Measurements from ENCODE around the gene DMD.

Gene DMD

DNA sequence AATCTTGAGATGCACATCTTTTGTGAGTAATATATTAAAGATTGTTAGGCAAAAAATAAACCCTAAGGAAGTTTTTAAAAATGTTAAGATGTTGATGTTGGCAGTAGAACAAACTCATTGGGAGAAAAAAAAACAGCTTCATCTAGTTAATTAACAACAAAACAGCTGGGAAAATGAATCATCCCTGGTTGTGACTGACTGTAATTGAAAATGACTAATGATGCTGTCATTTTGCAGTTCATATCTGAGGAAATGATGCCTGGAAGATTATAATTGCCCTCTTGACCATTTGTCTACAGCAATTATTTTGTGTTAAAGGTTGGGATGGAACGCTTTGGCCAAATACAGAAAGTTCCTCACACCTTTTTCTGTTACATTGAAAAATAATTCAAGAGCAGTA is 1379.1 kb downstream of the DMD start:
- DNase-seq = no peak

DNA sequence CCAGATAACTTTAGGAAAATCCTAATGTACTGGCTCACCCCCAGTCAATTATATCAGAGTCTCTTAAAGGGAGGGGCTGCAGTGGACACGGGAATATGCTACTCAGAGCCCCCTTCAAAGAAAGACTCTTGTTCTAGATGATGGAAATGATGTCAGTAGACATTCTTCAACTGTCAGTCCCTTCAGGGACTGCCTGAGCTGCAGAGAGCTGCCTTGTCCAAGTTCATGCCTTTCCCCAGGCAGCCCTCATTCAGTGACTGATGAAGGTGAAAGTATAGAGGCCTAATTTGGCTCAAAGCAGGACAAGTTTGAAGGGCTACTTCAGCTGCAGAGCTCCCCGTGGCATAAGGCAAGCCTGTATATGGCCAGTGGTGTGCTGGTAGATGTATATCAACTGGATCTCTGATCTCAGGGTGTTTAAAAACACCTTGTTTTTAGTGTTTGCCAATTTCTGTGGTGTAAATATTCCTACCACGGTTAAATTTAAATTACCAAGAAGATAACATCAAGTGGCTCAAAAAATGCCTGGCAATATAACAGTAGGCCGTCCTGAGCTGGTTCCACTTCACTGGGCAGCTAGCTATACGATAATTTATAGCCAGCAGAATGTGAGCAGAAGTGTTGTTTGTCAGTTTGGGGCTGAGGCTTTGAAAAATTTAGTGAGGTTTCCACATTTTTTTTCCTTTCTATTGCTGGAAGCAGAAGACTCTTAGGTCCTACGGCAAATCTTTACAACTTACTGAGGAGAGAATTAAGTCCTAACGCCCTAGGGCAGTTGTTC is 1390.7 kb downstream of the DMD start:
- no peak for DNase-seq

DNA sequence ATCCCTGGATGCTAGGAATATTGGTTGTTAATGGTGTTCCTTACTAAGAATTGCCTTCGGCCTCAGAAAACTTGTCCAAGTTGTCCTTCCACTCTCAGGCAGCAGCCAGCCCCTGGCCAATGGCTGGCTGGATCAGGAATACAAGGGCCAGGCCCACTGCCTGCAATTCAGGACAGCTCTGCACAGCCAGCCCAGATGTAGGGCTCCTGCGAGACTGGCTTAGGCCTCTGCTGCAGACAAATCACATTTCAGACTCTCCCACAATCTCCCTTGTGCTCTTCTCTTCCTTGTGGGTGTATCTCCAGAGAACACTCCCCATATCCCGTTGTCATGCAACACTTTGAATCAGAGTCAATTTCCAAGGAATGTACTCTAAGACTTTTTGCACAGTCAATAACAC is 1391.9 kb downstream of the DMD start:
- DNase-seq = no peak

DNA sequence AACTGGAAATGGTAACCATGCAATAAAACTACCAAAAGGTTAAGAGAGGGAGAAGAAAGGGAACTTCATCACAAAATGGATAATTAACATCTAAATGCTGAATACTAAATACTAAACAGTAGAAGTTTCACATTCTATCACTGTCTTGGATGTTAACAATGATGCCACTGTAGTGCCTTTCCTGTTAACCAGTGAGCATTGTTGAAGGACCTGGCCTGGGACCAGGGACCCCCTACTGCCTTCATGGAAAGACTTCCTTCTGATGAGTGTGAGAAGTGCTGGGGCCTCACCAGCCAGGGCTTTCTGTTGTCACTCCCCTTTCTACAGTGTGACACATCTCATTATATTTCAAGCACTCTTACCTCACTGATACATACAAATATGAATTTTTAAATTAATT is 1400.2 kb downstream of the DMD start:
- DNase-seq = no peak

DNA sequence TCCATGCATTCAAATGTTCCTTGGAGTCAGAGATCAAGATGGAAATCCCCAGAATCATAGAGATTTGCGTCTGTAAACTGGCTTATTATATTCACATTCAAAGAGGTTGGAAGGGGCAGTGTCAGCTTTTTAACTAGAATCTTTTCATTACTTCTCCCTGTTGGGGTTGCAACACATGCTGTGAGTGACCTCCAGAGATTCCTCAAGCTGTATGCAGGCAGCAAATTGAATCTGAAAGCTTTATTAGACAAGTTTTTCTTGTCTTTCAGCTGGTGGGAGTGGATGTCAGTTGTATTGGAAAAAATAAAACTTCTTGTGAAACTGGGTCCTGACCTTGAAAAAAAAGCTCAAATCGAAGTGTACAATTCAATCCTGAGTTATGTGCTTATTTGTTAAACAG is 1403.0 kb downstream of the DMD start:
- no peak for DNase-seq

DNA sequence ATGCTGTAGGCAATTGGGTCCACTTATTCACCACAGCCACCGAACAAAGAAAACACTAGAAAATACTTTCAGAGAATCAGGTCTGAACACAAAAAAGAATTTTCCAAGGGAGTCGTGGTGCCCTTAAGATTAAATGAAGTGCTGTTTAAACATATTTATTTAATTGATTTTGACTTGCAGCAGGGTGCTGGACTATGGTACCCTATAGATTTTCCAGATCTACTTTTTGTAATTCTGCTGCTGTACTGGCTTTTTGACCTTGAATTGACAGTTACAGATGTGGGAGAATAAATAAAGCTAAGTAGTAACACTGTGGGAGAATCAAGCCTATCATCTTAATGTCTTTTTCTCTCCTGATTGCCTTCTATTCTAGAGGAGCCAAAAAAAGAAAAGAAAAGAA is 1404.2 kb downstream of the DMD start:
- no peak for DNase-seq

DNA sequence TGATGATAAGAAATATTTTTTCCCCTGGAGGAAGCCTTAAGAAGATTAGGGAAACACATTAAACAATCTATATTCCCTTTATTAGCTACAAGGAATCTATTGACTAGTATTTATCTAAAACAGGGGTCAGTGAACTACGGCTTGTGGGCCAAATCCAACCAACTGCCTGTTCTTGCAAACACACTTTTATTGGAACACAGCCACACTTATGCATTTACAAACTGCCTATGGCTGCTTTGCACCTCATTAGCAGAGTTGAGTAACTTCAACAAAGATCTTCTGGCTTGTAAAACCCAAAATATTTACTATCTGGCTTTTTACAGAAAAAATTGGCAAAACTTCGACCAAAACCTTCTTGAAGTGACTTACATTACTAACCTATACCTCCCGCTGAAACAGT is 1405.6 kb downstream of the DMD start:
- DNase-seq = no peak

DNA sequence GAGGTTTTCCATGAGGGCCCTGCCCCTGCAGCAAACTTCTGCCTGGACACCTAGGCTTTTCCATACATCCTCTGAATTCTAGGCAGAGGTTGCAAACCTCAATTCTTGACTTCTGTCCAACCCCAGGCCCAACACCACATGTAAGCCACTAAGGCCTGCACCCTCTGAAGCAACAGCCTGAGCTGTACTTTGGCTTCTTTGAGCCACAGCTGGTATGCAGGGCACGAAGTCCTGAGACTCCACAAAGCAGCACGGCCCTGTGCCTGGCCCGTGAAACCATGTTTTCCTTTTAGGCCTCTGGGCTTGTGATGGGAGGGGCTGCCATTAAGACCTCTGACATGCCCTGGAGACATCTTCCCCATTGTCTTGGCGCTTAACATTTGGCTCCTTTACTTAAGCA is 1411.1 kb downstream of the DMD start:
- no peak for DNase-seq

DNA sequence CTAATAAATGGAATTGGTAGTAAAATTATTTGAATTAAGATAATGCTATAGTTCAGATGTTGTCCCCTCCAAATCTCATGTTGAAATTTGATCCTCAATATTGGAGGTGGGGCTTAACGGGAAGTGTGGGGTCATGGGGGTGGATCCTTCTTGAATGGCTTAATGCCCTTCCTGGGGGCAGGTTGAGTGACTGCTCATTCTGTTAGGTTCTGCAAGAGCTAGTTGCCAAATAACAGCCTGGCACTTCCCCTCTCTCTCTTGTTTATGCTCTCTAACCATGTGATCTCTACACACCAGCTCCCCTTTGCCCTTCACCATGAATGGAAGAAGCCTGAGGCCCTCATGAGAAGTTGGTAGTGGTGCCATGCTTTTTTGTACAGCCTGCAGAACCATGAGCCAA is 1414.7 kb downstream of the DMD start:
- DNase-seq = no peak

DNA sequence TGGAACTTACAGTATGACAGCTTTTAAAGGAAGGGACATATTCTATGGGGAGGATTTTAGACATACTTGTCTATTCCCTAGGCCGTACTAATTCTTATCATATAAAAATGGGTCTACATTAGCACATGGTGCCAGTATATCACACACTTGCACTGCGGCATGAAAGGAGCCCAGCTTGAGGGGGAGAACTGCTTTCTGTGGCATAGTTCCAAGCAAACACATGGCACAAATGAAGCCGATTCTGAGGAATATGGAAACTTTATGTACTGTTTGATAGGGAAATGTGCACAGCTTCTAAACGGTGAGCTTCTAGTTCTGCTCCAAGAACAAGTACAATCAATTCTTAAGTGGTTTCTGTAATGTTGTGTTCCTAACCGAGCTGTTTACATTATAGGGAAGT is 1463.9 kb downstream of the DMD start:
- DNase-seq = no peak

DNA sequence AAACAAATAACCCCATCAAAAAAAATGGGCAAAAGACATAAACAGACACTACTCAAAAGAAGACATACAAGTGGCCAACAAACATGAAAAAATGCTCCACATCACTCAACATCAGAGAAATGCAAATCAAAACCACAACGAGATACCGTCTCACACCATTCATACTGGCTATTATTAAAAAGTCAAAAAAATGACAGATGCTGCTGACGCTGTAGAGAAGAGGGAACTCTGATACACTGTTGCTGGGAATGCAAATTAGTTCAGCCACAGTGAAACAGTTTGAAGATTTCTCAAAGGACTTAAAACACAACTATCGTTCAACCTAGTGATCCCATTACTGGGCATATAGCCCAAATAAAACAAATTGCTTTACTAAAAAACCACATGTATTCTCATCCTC is 1468.3 kb downstream of the DMD start:
- no peak for DNase-seq

DNA sequence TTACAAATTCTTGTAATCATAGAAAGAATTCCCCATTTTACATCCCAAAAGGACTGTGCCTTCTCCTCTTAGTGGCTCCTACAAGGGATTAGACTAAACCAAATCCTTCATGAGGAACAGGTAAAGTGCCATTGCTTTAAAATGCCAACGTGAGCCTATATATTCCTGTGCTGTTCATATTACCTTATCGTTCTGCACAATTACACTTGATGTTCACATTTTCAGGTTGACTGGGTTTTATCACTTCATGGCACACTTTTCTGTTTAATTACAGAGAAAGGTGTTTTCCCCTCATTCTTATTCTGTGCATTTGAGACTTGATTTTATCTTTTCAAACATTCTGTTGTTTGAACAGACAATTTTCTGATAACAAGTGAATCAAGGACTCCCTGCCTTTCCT is 1493.9 kb downstream of the DMD start:
- no peak for DNase-seq

DNA sequence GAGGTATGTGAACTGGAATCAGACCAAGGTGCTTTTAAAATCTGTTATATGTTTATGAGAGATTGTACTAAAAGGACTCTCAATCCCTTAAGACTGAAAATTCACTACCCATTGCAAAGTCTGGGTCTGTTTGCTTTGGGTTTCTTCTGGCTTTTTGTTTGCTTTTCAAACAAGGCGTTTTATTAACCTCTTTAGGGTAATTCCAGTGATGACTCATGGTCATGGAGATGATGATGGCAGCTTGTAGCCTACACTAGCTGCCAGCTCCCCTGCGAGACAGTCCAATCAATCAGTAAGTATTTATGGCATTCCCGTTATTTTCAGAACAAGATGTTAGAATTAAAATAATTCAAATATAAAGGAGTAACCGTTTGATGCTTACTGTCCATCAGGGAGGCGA is 1495.7 kb downstream of the DMD start:
- DNase-seq = no peak

DNA sequence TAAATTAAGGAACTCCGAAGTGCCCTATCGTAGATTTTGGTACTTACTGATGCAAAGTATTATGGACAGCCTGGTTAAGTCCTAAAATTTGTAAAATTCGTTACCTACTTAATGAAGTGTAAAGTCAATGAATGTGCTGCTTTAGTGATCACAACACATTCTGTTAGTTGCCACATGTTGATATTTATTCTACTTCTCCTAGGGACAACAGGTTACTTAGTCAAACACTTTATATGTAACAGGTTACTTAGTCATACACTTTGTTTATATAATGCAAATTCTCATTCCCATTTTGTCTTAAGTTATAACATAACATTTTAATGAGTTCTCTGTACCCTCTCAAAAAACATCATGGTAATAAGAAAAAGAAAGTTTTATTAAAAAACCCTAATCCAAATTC is 1496.6 kb downstream of the DMD start:
- DNase-seq = no peak

DNA sequence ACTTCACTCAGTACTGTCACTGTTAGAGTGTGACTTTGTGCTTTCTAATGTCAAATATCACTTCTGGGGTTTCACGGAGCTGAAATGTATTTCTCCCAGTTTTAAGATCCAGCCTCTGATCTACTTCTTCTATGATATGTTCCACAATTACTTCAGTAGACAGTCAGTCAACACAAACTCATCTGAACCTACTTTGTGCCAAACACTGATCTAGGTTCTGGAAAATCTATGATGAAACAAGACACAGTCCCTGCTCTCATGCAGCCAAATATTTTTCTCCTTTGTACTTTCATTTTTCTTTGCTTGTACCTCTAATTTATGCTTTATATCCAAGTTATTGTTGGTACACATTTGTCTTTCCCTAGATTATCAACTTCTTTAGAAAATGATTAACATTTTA is 1498.2 kb downstream of the DMD start:
- no peak for DNase-seq

DNA sequence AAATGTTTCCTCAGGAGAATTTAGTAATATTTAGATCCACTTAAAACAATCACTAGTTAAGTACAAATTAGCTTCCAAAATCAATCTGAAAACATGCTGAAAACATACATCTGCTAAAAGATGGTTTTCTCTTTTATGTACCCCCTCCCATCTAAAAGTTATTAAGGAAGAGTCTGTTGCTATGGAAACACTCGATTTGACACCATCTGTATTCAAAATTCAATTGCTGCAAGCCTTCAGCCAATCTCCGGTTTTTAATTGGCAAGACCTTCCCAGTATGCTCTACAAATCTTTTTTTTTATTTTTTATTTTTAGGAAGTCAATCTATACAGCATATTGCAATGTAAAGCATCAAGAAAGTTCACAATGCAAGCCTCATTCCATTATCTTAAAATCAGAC is 1500.2 kb downstream of the DMD start:
- DNase-seq = no peak

DNA sequence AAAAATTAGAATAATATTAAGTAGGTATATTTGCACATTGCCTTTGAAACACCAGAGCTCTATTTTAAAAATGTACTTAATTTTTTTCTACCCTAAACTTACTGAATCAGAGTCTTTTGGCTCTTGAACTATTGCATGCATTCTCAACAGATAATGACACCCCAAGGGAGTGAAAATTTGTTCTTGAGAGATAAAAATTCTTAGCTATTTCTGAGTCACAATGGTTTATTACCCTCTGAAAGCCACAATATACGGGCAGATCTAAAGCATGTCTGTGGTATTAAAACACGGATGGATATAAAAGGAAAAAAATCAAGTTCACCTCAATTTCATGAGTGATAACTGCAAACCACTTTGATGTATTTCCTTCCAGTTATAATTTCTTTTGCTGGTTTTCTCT is 1503.2 kb downstream of the DMD start:
- DNase-seq = no peak

DNA sequence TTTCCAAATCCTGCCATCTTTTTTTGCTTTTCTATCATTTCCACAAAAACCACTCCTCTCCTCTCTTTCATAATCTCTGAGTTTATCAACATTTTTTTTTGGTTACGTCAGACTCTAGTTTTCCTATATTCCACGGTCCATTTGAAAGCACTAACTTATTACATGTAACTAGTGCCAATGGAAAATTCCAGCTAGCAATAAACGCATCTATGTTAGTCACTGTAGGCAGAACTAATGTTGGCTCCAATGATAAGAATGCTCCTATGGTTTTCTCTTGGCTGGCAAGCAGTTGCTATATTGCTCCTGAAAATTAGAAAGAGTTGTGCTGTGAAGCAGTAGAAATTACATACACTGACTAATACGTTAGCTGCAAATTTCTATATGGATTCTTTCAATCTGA is 1504.9 kb downstream of the DMD start:
- DNase-seq = no peak

DNA sequence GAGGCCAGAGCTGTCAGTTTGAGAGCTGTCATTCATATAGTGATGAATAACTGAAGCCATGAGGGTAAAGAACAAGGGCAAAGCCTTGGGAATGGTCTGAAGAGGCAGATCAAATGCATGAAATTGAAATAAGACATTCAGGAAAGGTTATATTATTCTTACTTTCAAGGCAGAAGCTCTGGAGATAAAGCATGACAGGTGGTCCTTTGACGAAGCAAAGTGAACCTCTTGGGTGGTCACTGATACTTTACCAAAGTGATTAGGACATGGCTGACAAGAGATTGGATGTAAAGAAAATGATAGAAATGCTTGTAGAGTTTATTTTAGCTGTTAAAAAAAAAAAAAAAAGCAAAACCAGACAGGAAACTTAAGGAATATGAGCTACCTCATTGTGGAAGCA is 1505.5 kb downstream of the DMD start:
- DNase-seq = no peak

DNA sequence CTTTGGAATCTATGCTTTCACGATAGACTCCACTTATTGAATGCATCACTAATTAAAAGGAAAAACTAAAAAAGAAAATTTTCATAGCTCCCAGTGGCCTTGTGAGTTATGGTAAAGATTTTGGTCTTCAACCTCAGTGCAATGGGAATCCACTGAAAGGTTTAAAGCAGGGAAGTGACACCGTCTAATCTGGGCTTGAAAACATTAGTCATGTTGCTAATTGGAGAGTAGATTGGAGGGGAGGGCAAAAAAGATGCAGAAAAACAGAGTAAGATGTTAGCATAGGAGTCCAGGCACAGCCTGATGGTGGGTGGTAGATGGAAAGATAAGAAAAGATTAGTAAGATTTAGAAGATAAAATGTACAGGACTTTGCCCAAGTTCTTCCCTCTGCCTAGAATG is 1506.4 kb downstream of the DMD start:
- DNase-seq = no peak

DNA sequence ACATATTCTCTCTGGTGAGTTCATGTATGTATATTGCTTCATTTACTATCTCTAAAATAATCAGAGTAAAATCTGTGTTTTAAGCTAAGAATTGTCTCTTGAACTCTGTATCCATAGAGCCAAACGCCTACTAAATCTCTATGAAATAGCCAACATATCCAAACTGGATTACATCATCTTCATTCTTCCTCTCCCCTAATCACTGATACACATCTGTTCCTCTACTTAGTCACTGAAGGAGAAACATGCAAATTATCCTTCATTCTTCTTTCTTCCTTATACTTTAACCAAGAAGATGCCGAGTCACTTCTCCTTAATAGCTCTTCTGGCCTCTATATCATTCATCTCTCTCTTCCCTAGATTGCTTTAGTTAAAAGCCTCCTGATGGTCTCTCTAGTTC is 1509.1 kb downstream of the DMD start:
- DNase-seq = no peak

DNA sequence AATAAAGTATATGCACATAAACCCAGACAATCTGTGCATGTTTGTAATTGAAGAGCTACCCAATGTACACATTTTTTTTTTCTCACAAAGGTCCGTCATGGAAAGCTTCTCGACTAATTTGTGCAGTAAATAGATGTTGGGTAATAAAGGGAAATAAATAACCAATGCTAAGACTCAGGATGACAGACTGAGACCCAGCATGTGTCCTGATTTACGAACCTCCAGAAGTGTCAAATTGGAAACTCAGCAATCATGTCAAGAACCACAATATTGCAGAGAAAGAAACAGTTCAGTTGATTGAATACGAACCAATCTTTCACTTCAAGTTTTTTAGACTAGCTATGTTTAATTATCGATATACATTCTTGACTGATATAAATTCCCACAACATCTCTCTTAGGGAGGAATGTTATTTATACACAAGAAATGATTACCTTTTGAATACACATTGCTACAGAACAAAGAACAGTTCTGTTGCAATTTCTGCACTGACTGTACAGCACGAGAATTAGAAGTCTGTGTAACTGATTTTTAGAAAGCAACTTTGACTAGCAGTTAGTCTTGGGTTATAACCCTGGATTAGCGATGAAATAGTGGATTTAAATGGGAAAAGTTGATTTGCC is 1513.9 kb downstream of the DMD start:
- no peak for DNase-seq

DNA sequence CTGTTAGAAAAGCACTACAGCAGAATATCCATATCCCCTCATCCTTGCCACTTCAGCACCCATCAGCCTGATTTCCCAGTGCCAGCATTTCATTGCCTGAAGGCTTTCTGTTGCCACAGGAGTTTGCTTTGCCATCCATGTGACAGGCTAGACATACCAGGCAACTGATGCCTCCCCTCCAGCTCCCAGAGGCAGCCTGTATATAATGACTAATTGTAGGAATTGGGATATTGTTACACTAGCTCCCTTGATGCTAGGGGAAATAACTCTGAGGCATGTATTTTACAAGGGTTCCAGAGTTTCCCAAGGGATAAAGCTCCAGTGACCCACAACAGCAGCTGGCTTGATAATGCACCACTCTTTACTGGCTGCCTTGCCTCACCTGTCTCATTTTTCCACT is 1531.5 kb downstream of the DMD start:
- DNase-seq = no peak

DNA sequence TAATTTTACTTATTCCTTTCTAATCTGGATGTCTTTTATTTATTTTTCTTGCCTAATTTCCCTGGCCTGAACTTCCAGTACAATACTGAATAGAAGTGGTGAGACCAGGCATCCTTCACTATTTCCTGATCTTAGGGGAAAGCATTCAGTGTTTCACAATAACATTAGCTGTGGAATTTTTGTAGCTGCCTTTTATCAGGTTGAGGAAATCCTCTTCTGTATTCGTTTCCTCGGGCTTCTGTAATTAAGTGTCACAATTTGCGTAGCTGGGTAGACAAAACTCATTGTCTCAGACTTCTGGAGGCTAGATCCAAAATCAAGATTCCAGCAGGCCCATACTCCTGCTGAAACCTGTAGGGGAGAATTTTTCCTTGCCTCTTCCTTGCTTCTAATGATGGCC is 1541.1 kb downstream of the DMD start:
- no peak for DNase-seq

DNA sequence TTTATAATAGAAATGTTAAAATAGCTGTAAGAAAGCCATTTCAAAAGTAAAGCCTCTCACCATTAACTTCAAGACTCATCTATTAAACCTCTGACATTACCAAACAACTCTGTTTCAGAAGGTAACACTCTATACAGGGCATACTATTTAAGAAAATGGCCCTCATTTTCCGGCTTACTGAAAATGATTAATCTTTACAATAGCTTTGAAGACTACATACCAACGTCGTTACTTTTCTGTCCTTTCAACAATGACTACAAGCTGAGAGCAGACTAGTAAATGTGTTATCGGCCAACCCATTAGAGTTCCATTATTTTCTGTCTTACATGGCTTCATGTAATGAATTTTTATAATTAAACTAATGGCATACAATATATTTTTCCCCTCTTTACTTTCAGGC is 1545.9 kb downstream of the DMD start:
- DNase-seq = no peak
